Erythroblast (primary cell): Measurements from ENCODE around the gene CD27.
"Not testable (repeated sequence)": the region's sequence is repeated elsewhere in the genome, so short reads cannot be mapped to it uniquely, and the experiment has no call there.

Experiments
- DNase-seq, 2 experiments: peaks; one replicate each; lab custom pipeline; 2025; lab: John Stamatoyannopoulos, UW
- GATA1 ChIP-seq: IDR thresholded peaks from 2 replicates; pipeline ENCODE4 v1.6.1; 2011; ENCODE audit warnings: low read depth, mild to moderate bottlenecking, control low read depth, low read length, moderate library complexity
- POLR2A ChIP-seq: IDR thresholded peaks from 2 replicates; pipeline ENCODE4 v1.6.1; 2011; ENCODE audit warnings: mild to moderate bottlenecking, low read length

The CD27 gene

GRCh38 chr12:6425590-6426531 is 18.9 kb upstream of the CD27 start:
- peak; percentile 15 to 28 for DNase-seq
- TF ChIP-seq GATA1 (no peak), POLR2A (no peak)

GRCh38 chr12:6426882-6427671 is 17.7 kb upstream of the CD27 start:
- no peak for TF ChIP-seq GATA1
- peak; percentile 37 for TF ChIP-seq POLR2A

GRCh38 chr12:6427796-6428195 is 17.0 kb upstream of the CD27 start:
- not testable (repeated sequence) for DNase-seq

More at GRCh38 chr12:6426882-6427671, 17.7 kb upstream of the CD27 start:
- no peak for DNase-seq

GRCh38 chr12:6428326-6428725 is 16.4 kb upstream of the CD27 start:
- TF ChIP-seq POLR2A (no peak), GATA1 (no peak)
- DNase-seq, result no peak

- TF ChIP-seq POLR2A, result peak; percentile 83
- no peak for TF ChIP-seq GATA1
- DNase-seq, result peak; percentile 98
Observed at GRCh38 chr12:6430124-6430989, 14.4 kb upstream of the CD27 start.

GRCh38 chr12:6432991-6433390 is 11.8 kb upstream of the CD27 start:
- DNase-seq, result no peak

GRCh38 chr12:6434205-6435140 is 10.3 kb upstream of the CD27 start:
- TF ChIP-seq GATA1 (no peak), POLR2A (no peak)

More at GRCh38 chr12:6432991-6433390, 11.8 kb upstream of the CD27 start:
- TF ChIP-seq GATA1 (no peak), POLR2A (no peak)

GRCh38 chr12:6435961-6436715 is 8.6 kb upstream of the CD27 start:
- TF ChIP-seq GATA1, result no peak
- TF ChIP-seq POLR2A, result no peak
- no peak for DNase-seq

More at GRCh38 chr12:6434205-6435140, 10.3 kb upstream of the CD27 start:
- no peak for DNase-seq

- no peak for DNase-seq
- TF ChIP-seq GATA1 (no peak), POLR2A (no peak)
Observed at GRCh38 chr12:6437586-6437985, 7.2 kb upstream of the CD27 start.

- TF ChIP-seq POLR2A (no peak), GATA1 (no peak)
- no peak for DNase-seq
Observed at GRCh38 chr12:6438345-6438744, 6.4 kb upstream of the CD27 start.

- no peak for TF ChIP-seq GATA1
- TF ChIP-seq POLR2A, result no peak
- DNase-seq, result no peak
Observed at GRCh38 chr12:6440391-6440790, 4.4 kb upstream of the CD27 start.

GRCh38 chr12:6442836-6443235 is 1.9 kb upstream of the CD27 start:
- no peak for DNase-seq
- no peak for TF ChIP-seq POLR2A
- TF ChIP-seq GATA1, result no peak

- TF ChIP-seq POLR2A, result no peak
- no peak for TF ChIP-seq GATA1
- DNase-seq, result no peak
Observed at GRCh38 chr12:6443361-6443983, 1.3 kb upstream of the CD27 start.
